KG1 (cell line): ENCODE measurements around the gene EFCAB8.

Experiments
- DNase-seq: peaks from one replicate; lab custom pipeline; 2025; lab: John Stamatoyannopoulos, UW

The EFCAB8 gene

GRCh38 chr20:32986331-32986966 is 127.7 kb downstream of the EFCAB8 start:
- DNase-seq: no peak

- DNase-seq: no peak
These were observed 128.5 kb downstream of the EFCAB8 start for GRCh38 chr20:32987044-32987825.

DNA sequence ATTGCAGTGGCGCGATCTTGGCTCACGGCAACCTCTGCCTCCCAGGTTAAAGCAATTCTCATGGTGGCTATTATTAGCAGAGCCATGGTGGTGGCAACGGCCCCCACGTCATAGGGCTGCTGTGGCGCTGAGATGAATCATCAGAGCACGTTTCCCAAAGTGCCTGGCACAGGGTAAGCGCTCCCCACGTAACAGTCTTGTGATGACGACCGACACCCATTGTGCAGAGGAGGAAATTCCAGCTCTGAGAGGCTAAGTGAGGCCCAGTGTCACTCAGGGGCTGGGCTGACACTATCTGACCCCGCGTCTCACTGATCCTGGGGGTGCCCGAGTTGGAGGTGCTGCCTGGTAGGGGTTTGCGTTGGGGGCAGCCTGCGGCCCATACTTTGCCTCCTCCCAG is 129.3 kb downstream of the EFCAB8 start:
- DNase-seq: no peak

- DNase-seq: no peak
These were observed 131.0 kb downstream of the EFCAB8 start for GRCh38 chr20:32989507-32990283.

- DNase-seq: no peak
These were observed 131.7 kb downstream of the EFCAB8 start for GRCh38 chr20:32990426-32990825.

- no peak for DNase-seq
These were observed 132.7 kb downstream of the EFCAB8 start for GRCh38 chr20:32991383-32991782.

DNA sequence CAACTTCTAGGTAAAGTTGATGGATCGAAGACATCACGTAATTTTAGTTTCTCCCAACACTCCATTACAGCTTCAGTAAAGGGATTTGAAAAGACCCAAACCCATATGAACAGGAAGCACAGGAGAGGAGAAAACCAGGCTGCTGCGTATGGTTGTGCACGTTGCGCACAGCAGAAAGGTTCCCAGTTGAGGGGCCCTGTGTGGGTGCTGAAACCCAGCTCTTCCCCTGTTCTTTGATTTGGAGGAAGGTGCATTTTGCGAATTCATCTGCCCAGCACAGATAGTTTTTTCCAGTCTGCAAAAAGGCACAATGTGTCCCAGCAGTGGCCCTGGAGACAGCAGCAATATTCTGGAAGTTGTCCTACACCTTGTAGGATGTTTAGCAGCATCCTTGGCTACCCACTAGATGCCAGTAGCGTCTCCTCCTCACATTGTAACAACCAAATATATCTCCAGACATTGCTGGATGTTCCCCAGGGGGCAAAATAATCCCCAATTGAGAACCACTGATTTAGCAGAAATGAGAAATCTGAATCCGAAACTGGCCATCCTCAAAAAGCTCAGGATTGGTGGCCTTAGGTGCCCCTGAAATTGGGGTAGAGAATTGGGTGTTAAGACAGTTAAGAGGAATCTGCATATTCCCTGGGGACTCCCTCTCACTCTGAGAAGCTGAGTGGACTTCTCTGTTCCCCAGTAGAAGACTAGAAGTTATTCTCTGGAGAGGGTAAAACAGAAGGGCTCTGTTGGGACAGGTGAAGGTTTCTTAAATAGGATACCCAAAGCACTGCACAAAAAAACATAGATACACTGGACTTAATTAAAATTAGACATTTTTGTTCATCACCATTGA is 133.3 kb downstream of the EFCAB8 start:
- DNase-seq: no peak

DNA sequence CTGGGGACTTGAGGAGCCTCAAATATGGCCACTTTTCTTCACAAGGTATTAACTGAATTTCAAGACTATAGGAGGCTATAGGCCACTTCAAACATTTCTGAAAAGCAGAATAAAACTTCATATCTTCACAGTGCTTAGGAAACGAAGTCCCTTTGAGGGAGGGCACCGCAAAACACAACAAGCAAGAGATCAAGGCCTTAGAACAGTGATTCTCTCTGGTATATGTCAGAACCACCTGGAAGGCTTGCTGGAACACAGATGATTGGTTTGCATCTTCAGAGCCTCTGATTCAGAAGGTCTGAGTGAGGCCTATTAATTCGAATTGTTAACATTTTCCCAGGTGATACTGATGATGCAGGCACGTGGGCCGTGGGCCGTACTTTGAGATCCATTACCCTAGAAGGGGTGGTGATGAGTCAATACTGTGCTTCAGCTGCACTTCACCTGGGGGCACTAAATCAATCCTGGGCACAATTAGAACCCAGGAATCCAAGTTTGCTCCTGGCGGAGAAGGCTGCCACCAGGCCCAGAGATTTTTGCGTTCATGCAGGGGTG is 134.8 kb downstream of the EFCAB8 start:
- no peak for DNase-seq

DNA sequence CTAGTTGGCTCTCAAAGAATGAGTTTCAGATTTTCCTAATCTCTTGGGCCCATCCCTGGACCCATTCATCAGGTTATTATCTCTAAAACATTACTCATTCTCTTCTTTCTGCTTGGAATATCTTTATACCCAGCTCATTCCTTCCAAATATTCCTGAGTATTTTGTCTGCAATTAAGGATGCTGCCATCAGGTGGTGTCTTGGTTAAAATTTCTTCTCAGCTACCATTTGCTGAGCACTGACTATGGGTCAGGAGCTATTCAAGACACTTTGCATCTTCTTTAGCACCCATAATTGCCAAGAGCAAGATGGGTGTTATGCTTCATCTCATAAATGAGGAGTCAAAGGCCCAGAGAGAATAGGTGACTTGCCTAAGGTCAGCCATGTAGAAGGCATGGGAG is 137.1 kb downstream of the EFCAB8 start:
- no peak for DNase-seq

DNA sequence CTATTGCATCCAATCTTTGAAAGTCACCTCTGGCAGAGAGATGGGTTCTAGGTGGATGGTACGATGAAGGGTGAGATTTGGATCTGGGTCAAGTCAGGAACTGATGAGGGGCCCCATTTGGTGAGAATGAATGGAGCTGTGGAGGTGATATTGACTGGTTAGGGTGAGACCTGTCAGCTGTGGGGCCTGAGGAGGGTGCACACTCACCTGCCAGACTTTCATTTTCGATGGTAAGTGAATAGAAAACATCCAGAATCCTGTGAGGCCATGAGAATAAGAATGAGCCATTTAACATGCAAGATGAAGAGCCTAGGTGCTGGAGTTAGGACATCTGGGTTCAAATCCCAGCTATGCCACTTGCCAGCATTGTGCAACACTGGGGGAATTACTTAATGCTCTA is 138.7 kb downstream of the EFCAB8 start:
- no peak for DNase-seq

GRCh38 chr20:32999603-33000250 is 141.0 kb downstream of the EFCAB8 start:
- DNase-seq: no peak

- no peak for DNase-seq
These were observed 142.2 kb downstream of the EFCAB8 start for GRCh38 chr20:33000802-33001466.

DNA sequence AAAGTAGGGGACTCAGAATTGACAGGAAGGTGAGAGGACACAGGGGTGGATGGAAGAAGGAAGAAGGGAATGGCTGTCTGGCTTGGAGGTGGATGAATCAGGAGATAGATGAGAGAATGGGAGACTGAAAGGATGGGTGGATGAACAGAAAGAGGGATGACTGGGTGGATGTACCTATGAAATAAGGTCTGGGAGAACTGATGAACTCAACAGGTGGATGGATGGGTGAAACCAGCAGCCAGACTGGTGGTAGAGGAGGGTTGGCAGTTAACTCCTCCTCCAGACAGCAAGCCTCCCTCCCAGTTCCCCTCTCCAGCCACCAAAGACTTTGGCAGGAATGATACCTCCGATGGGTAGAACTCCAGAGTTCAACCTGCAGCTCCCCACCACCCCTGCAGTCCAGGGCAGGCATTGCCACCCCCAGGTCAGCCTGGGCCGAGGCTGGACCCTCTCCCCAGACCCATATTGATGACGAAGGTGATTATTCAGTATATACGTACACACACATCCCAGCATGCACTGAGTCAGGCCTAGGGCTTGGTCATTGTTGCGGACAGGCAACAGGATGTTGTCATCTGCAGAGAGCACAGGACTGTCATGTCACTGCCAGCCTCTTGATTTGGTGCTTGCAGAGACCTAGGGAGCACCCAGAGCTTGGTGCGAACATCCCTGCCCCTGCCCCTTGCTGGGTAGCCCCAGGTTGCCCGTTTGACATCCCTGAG is 143.5 kb downstream of the EFCAB8 start:
- no peak for DNase-seq

GRCh38 chr20:33004141-33004751 is 145.5 kb downstream of the EFCAB8 start, which contains the start of gene SUN5:
Gene SUN5 (minus strand): TSS chr20:33004433. CDS start chr20:33004340, 93 bp downstream.
- no peak for DNase-seq

- DNase-seq: no peak
These were observed 146.4 kb downstream of the EFCAB8 start for GRCh38 chr20:33005132-33005566.

- DNase-seq: no peak
These were observed 147.4 kb downstream of the EFCAB8 start for GRCh38 chr20:33005908-33006775.

GRCh38 chr20:33006776-33007375 is 148.2 kb downstream of the EFCAB8 start:
- DNase-seq: no peak
